Fibroblast of skin of scalp (primary cell): ENCODE data around the gene FBXO17. TPM values are rescaled to one million over a fixed set of nuclear protein-coding genes. Genes with fewer than 3 reads are reported as not detected.
"Not testable (repeated sequence)": the region's sequence is repeated elsewhere in the genome, so short reads cannot be mapped to it uniquely, and the experiment has no call there.

ENCODE experiments used
- DNase-seq: peaks from one replicate; pipeline ENCODE4 v3.0.0-alpha.2; 2013
- polyA plus RNA-seq, 2 experiments: library from polyadenylated mRNA; unstranded; fragments of 120-200 nt; gene quantifications; one replicate each; pipeline ENCODE4 v1.2.1, GENCODE V29; 2013; ENCODE audit not compliant: insufficient read length in 2 of 2

The FBXO17 gene
- 25.6 TPM for polyA plus RNA-seq (2013, experiment 1 of 2; ENCODE audit: insufficient read length)
- 24.6 TPM for polyA plus RNA-seq (2013, experiment 2 of 2; ENCODE audit: insufficient read length)

- DNase-seq, result peak; percentile 75
Observed at GRCh38 chr19:38975214-38975860, at the start of gene FBXO17. TSS of gene FBXO17 (minus strand) at chr19:38975742. CDS start at chr19:38950319, 25,423 bp downstream.

GRCh38 chr19:39024875-39025641 is 49.5 kb upstream of the FBXO17 start:
- DNase-seq, result no peak

- DNase-seq, result no peak
Observed at GRCh38 chr19:39021063-39021462, 45.5 kb upstream of the FBXO17 start.

GRCh38 chr19:39017646-39018045 is 42.1 kb upstream of the FBXO17 start:
- DNase-seq, result no peak

GRCh38 chr19:39017026-39017425 is 41.5 kb upstream of the FBXO17 start:
- DNase-seq, result no peak

GRCh38 chr19:39014037-39014436 is 38.5 kb upstream of the FBXO17 start:
- peak; percentile 3 for DNase-seq

GRCh38 chr19:39009001-39009400 is 33.5 kb upstream of the FBXO17 start:
- no peak for DNase-seq

GRCh38 chr19:39008137-39008536 is 32.6 kb upstream of the FBXO17 start:
- no peak for DNase-seq

GRCh38 chr19:39007096-39007495 is 31.6 kb upstream of the FBXO17 start:
- DNase-seq, result no peak

GRCh38 chr19:39004403-39004802 is 28.9 kb upstream of the FBXO17 start:
- no peak for DNase-seq

- DNase-seq, result no peak
Observed at GRCh38 chr19:39003796-39004195, 28.3 kb upstream of the FBXO17 start.

GRCh38 chr19:39003188-39003587 is 27.6 kb upstream of the FBXO17 start:
- no peak for DNase-seq

- no peak for DNase-seq
Observed at GRCh38 chr19:39001041-39001440, 25.5 kb upstream of the FBXO17 start.

GRCh38 chr19:38997576-38997975 is 22.0 kb upstream of the FBXO17 start:
- not testable (repeated sequence) for DNase-seq

- peak; percentile 51 for DNase-seq
Observed at GRCh38 chr19:38993271-38993670, 17.7 kb upstream of the FBXO17 start.

- DNase-seq, result no peak
Observed at GRCh38 chr19:38990949-38991697, 15.6 kb upstream of the FBXO17 start.

GRCh38 chr19:38989614-38990013 is 14.1 kb upstream of the FBXO17 start:
- DNase-seq, result not testable (repeated sequence)

GRCh38 chr19:38989066-38989605 is 13.6 kb upstream of the FBXO17 start:
- peak; percentile 58 for DNase-seq

GRCh38 chr19:38988627-38989026 is 13.1 kb upstream of the FBXO17 start:
- not testable (repeated sequence) for DNase-seq

GRCh38 chr19:38987745-38988144 is 12.2 kb upstream of the FBXO17 start:
- DNase-seq, result not testable (repeated sequence)

- DNase-seq, result no peak
Observed at GRCh38 chr19:38985262-38985661, 9.7 kb upstream of the FBXO17 start.

GRCh38 chr19:38980583-38981374 is 5.2 kb upstream of the FBXO17 start:
- DNase-seq, result no peak
